ENCODE measurements around the gene APOBEC3B. TPM values are rescaled to one million over a fixed set of nuclear protein-coding genes. Genes with fewer than 3 reads are reported as not detected.

The APOBEC3B gene
- total and polyA plus RNA-seq, 2 of the 8 experiments (the other 6 are each of a cell fraction or from before 2014, with no cell fraction given) = 14.2 to 74.9 TPM

- peak overlapping the region; percentile 72; the same call in 1 of the 2 replicates for H2BK15ac ChIP-seq (ENCODE audit: low read length)
- H3K36me3 ChIP-seq (ENCODE audit: control insufficient read depth in 2 of 4, insufficient read depth in 4 of 4, low read length in 3 of 4) = peaks cover 0 to 2% (median 0%) of the 10 kb centered on the region in 4 experiments; a peak in 2 of 8 replicates
- H3K56ac ChIP-seq (replicated peaks; ENCODE audit: insufficient read length, low read depth, low read length) = no peak overlapping the region
- H4K5ac ChIP-seq (ENCODE audit: insufficient read length, low read depth, low read length) = no peak overlapping the region
- no peak for FAIRE-seq
- H3K23ac ChIP-seq (ENCODE audit: insufficient read length) = no peak overlapping the region
- no peaks in the 10 kb centered on the region for H3K27me3 ChIP-seq (replicated peaks in 1 of 4; ENCODE audit: control insufficient read depth in 3 of 4, extremely low read depth in 1 of 4, insufficient read depth in 3 of 4, low read length in 3 of 4)
- no peaks in the 10 kb centered on the region for H3K9me3 ChIP-seq (ENCODE audit: insufficient read depth in 2 of 2, low read depth in 1 of 2, low read length in 1 of 2)
- no peak overlapping the region for H3K18ac ChIP-seq (ENCODE audit: extremely low read depth, low read length)
- H3K4me1 ChIP-seq (replicated peaks in 1 of 4; ENCODE audit: control insufficient read depth in 3 of 4, insufficient read depth in 4 of 4, low read length in 3 of 4) = peaks cover 0 to 26% (median 19%) of the 10 kb centered on the region in 4 experiments; a peak in 6 of 7 replicates
- H4K91ac ChIP-seq (replicated peaks; ENCODE audit: insufficient read length, low read length) = peak overlapping the region; percentile 25
- no peak overlapping the region; the same call in 1 of the 2 replicates for H2BK20ac ChIP-seq (ENCODE audit: low read length)
- TF ChIP-seq NANOG (IDR thresholded peaks at IDR 0.05; ENCODE audit: insufficient read depth, low read depth, low read length, poor library complexity, severe bottlenecking) (no peak), KDM1A (IDR thresholded peaks at IDR 0.05; ENCODE audit: borderline replicate concordance, low read length) (no peak), TBP (IDR thresholded peaks at IDR 0.05; ENCODE audit: low read depth, low read length) (no peak), JUND (IDR thresholded peaks at IDR 0.05; ENCODE audit: low read length) (no peak), GTF2F1 (IDR thresholded peaks at IDR 0.05; ENCODE audit: borderline replicate concordance, low read depth, low read length) (no peak), CHD2 (IDR thresholded peaks at IDR 0.05; ENCODE audit: low read length) (no peak), RFX5 (IDR thresholded peaks at IDR 0.05; ENCODE audit: borderline replicate concordance, low read depth, low read length) (no peak), TEAD4 (IDR thresholded peaks at IDR 0.05; ENCODE audit: low read depth, low read length) (no peak), PHF8 (conservative IDR thresholded peaks at IDR 0.05; ENCODE audit: low read depth, low read length) (no peak), CTBP2 (IDR thresholded peaks at IDR 0.05; ENCODE audit: borderline replicate concordance, insufficient read depth, insufficient read length, low read length) (no peak), EZH2 (IDR thresholded peaks at IDR 0.05; ENCODE audit: low read depth, low read length, severe bottlenecking) (no peak), HDAC6 (IDR thresholded peaks at IDR 0.05; ENCODE audit: low read depth, low read length) (no peak)
- ChIA-PET POLR2A (ENCODE audit: partially characterized antibody) (interaction anchor here (0.6 to 0.9 kb wide), 3 partner anchors 14 to 498 kb away, joined by 3 to 4 read pairs (median 3); no protein-coding TSS in a partner anchor), CTCF (ENCODE audit: partially characterized antibody) (interaction anchor here (1.1 to 1.4 kb wide), 3 partner anchors 19 to 47 kb away, joined by 3 to 5 read pairs (median 4); no protein-coding TSS in a partner anchor)
- H2AFZ ChIP-seq (ENCODE audit: low read length) = no peak overlapping the region
- H4K8ac ChIP-seq (ENCODE audit: extremely low read depth, insufficient read depth, low read length) = no peak overlapping the region
- 0 out of 2 replicates have a peak overlapping the region, but pooled peaks have one; percentile 39 for H2AK5ac ChIP-seq (ENCODE audit: low read depth, low read length)
- no peak overlapping the region for H3K9ac ChIP-seq (replicated peaks in 1 of 4; ENCODE audit: extremely low read depth in 1 of 4, low read depth in 3 of 4, low read length in 3 of 4)
- 82% methylated on average over 7 of the region's 9 CpGs; no CpG with 5 or more reads in 1 of the 2 experiments for WGBS, 2 experiments (ENCODE audit: extremely low coverage in 1 of 2, insufficient coverage in 1 of 2, insufficient read length in 1 of 2, insufficient replicate concordance in 2 of 2, low coverage in 1 of 2, low lambda C conversion rate in 2 of 2, missing lambda C conversion rate in 1 of 2)
- H3K23me2 ChIP-seq (ENCODE audit: low read depth, low read length) = peaks cover 7% of the 10 kb centered on the region; the same call in 1 of the 2 replicates
- 0 out of 2 replicates have a peak, but pooled peaks cover 2% of the 10 kb centered on the region for H3K79me1 ChIP-seq (ENCODE audit: low read depth, low read length)
- H3K4me3 ChIP-seq (ENCODE audit: extremely low read depth in 1 of 4, insufficient read depth in 2 of 4, low read depth in 3 of 4, low read length in 4 of 4) = no peak overlapping the region
- H4K20me1 ChIP-seq (replicated peaks in 1 of 2; ENCODE audit: control insufficient read depth in 1 of 2, insufficient read depth in 2 of 2, low read length in 2 of 2) = no peaks in the 10 kb centered on the region
- DNase-seq (ENCODE audit: low read depth in 1 of 2, low spot score in 2 of 2) = no peak
- peak overlapping the region; percentile 21 to 65; a peak in 2 of 4 replicates for H3K4me2 ChIP-seq (ENCODE audit: insufficient read depth in 1 of 2, low read depth in 2 of 2, low read length in 2 of 2)
- no peak overlapping the region for H2BK5ac ChIP-seq (ENCODE audit: low read depth, low read length)
- H3K79me2 ChIP-seq (ENCODE audit: control insufficient read depth in 1 of 2, insufficient read depth in 2 of 2, low read length in 2 of 2) = peaks cover 0 to 13% of the 10 kb centered on the region in 2 experiments; a peak in 2 of 4 replicates
- no peak overlapping the region for H3K14ac ChIP-seq (ENCODE audit: insufficient read length)
- H2BK12ac ChIP-seq (ENCODE audit: low read depth, low read length) = 0 out of 2 replicates have a peak overlapping the region, but pooled peaks have one; percentile 50
- no peak overlapping the region for H3K27ac ChIP-seq (ENCODE audit: low read depth, low read length)
- H2BK120ac ChIP-seq (replicated peaks; ENCODE audit: low read depth, low read length) = no peak overlapping the region
- no peak overlapping the region for H3K4ac ChIP-seq (replicated peaks; ENCODE audit: insufficient read length, low read depth, low read length)
Observed at GRCh38 chr22:39021552-39022250, 39.6 kb downstream of the APOBEC3B start.
